SH-SY5Y (cell line): ENCODE results near the gene SLC25A26.

Experiments used
- GATA2 ChIP-seq: IDR thresholded peaks from 2 replicates; pipeline ENCODE4 v1.6.1; 2011; ENCODE audit warnings: mild to moderate bottlenecking, low read depth, low read length
- GATA3 ChIP-seq: IDR thresholded peaks from 2 replicates; pipeline ENCODE4 v1.6.1; 2011; ENCODE audit warnings: low read depth, mild to moderate bottlenecking, low read length, moderate library complexity

- TF ChIP-seq GATA3 (no peak), GATA2 (no peak)
Observed at GRCh38 chr3:66259566-66260255, 38.9 kb downstream of the SLC25A26 start.
